A549 (cell line): ENCODE results near the gene TECPR2. TPM values are rescaled to one million over a fixed set of nuclear protein-coding genes. Genes with fewer than 3 reads are reported as not detected.

Experiments
- ATAC-seq, 2 experiments: fragments of 200-7000 bp in 1 of 2; fragments of >200 bp in 1 of 2; cut with Nextera tagmentation in 1 of 2; cut with Tn5 transposase in 1 of 2; 3 replicates each; pipeline versions ENCODE4 v1.8.0 to v1.9.1; 2018 to 2020; ENCODE audit warnings: mild to moderate bottlenecking in 1 of 2, moderate library complexity in 1 of 2
- CTCF ChIA-PET: fragments of 300-600 bp; sonication (Branson Sonifier 250); formaldehyde crosslinking; extraction: SDS; loops from one replicate; lab custom pipeline; 2021; ENCODE audit warnings: antibody characterized with exemption, inconsistent platforms; lab: Yijun Ruan, JAX
- POLR2A ChIA-PET: fragments of 350-600 bp; formaldehyde crosslinking; extraction: SDS; loops from one replicate; lab custom pipeline; 2021; ENCODE audit warnings: antibody characterized with exemption, inconsistent platforms; lab: Yijun Ruan, JAX
- DNase-seq, 2 experiments: peaks; one replicate each; pipeline versions ENCODE4 v3.0.0 to v3.0.0-alpha.2; 2011 to 2016; ENCODE audit warnings: low read depth in 1 of 2, low spot score in 1 of 2
- FAIRE-seq: peaks from 2 replicates; lab custom pipeline; 2011; peaks lifted over from hg19 to GRCh38; lab: Jason Lieb, UNC
- H3K27ac ChIP-seq, 2 experiments: fragments of >200 bp; sonication (Bioruptor Twin); formaldehyde crosslinking; 3 replicates each; pipeline ENCODE4 v1.5.1; 2016 to 2017
- H3K4me1 ChIP-seq: fragments of >200 bp; sonication (Bioruptor Twin); formaldehyde crosslinking; 3 replicates; pipeline ENCODE4 v1.6.1; 2016
- H3K4me2 ChIP-seq: fragments of >200 bp; sonication (Bioruptor Twin); formaldehyde crosslinking; 3 replicates; pipeline ENCODE4 v1.6.1; 2016
- H3K4me3 ChIP-seq: fragments of >200 bp; sonication (Bioruptor Twin); formaldehyde crosslinking; 3 replicates; pipeline ENCODE4 v1.5.1; 2016
- H3K9me3 ChIP-seq: fragments of >200 bp; sonication (Bioruptor Twin); formaldehyde crosslinking; 3 replicates; pipeline ENCODE4 v1.6.1; 2016
- CBX8 ChIP-seq: fragments of 200-600 bp; sonication (generic); IDR thresholded peaks from 2 replicates; pipeline ENCODE4 v1.6.1; 2016
- CEBPB ChIP-seq, 2 experiments: fragments of >200 bp in 1 of 2; sonication (Bioruptor Twin) in 1 of 2; formaldehyde crosslinking in 1 of 2; IDR thresholded peaks; 2 replicates each; pipeline ENCODE4 v1.6.1; 2012 to 2016
- EHF ChIP-seq: fragments of 250-450 bp; sonication (Bioruptor Pico); IDR thresholded peaks from 2 replicates; pipeline ENCODE4 v1.5.0; 2020; ENCODE audit warnings: mild to moderate bottlenecking
- FOSB ChIP-seq: fragments of 250-450 bp; sonication (Bioruptor Pico); IDR thresholded peaks from 2 replicates; pipeline ENCODE4 v1.5.0; 2020; ENCODE audit warnings: mild to moderate bottlenecking, moderate library complexity
- HDAC2 ChIP-seq: fragments of 200-600 bp; sonication (generic); IDR thresholded peaks from 2 replicates; pipeline ENCODE4 v1.6.1; 2016
- HOXB13 ChIP-seq: fragments of 250-450 bp; sonication (Bioruptor Pico); IDR thresholded peaks from 2 replicates; pipeline ENCODE4 v1.5.0; 2020; ENCODE audit warnings: low read depth, mild to moderate bottlenecking, moderate library complexity
- KDM1A ChIP-seq: fragments of 200-600 bp; sonication (generic); IDR thresholded peaks from 2 replicates; pipeline ENCODE4 v1.6.1; 2016; ENCODE audit warnings: low read depth, mild to moderate bottlenecking
- KDM5A ChIP-seq: fragments of 200-600 bp; sonication (generic); IDR thresholded peaks from 2 replicates; pipeline ENCODE4 v1.6.1; 2016; ENCODE audit warnings: antibody characterized with exemption, mild to moderate bottlenecking
- MYC ChIP-seq: IDR thresholded peaks from 2 replicates; pipeline ENCODE4 v1.6.1; 2012; ENCODE audit warnings: mild to moderate bottlenecking, inconsistent platforms, low read length, improper control_type of control experiment, borderline replicate concordance
- POLR2AphosphoS2 ChIP-seq: conservative IDR thresholded peaks from 2 replicates; pipeline ENCODE4 v1.6.1; 2012; ENCODE audit warnings: low read length, improper control_type of control experiment, inconsistent platforms
- RARB ChIP-seq: fragments of 250-450 bp; sonication (Bioruptor Pico); IDR thresholded peaks from 2 replicates; pipeline ENCODE4 v1.8.0; 2021; ENCODE audit warnings: mild to moderate bottlenecking, moderate library complexity
- SMC3 ChIP-seq: fragments of >200 bp; sonication (Bioruptor Twin); formaldehyde crosslinking; IDR thresholded peaks from 3 replicates; pipeline ENCODE4 v1.6.1; 2018; ENCODE audit warnings: inconsistent platforms
- ZSCAN20 ChIP-seq: fragments of 250-450 bp; sonication (Bioruptor Pico); IDR thresholded peaks from 2 replicates; pipeline ENCODE4 v1.8.0; 2022; ENCODE audit warnings: mild to moderate bottlenecking, moderate library complexity
- WGBS: methylation state at CpG from one replicate; pipeline ENCODE4 v1.1.6; 2017; ENCODE audit errors: missing lambda C conversion rate; 5-methylcytosine and 5-hydroxymethylcytosine counted together
- polyA plus RNA-seq, 4 experiments: library from polyadenylated mRNA; depleted of rRNA in 3 of 4; stranded (reverse); fragments of >200 nt; fragmentation: RNase III in 1 of 4; extraction: RNeasy Plus Mini Kit Qiagen cat#74134 plus additional on column Dnase treatment in 1 of 4; gene quantifications; 2 replicates in 3 of 4; 3 replicates in 1 of 4; pipeline ENCODE4 v1.2.3, GENCODE V29; 2011 to 2017
- TF ChIP-seq, protein P1 (sequence below): fragments of >200 bp; sonication (Bioruptor Twin); formaldehyde crosslinking; IDR thresholded peaks from 3 replicates; pipeline ENCODE4 v1.6.1; 2016
- TF ChIP-seq, protein P2 (sequence below): IDR thresholded peaks from 2 replicates; pipeline ENCODE4 v1.6.1; 2012
- TF ChIP-seq, protein P3 (sequence below): IDR thresholded peaks from 2 replicates; pipeline ENCODE4 v1.6.1; 2012; ENCODE audit warnings: low read depth, borderline replicate concordance
- TF ChIP-seq, protein P4 (sequence below): fragments of 250-450 bp; sonication (Bioruptor Pico); IDR thresholded peaks from 2 replicates; pipeline ENCODE4 v1.5.0; 2020; ENCODE audit warnings: low read depth, mild to moderate bottlenecking, moderate library complexity
- TF ChIP-seq, protein P5 (sequence below): fragments of 450-650 bp; IDR thresholded peaks from 2 replicates; pipeline ENCODE4 v1.6.1; 2014; ENCODE audit warnings: antibody characterized with exemption
- TF ChIP-seq, protein P6 (sequence below): fragments of >200 bp; sonication (Bioruptor Twin); formaldehyde crosslinking; IDR thresholded peaks from 3 replicates; pipeline ENCODE4 v1.5.1; 2016

Gene TECPR2
- polyA plus RNA-seq, 2 of the 4 experiments (the other 2 are of a cell fraction): 5.9 to 7.6 TPM

DNA sequence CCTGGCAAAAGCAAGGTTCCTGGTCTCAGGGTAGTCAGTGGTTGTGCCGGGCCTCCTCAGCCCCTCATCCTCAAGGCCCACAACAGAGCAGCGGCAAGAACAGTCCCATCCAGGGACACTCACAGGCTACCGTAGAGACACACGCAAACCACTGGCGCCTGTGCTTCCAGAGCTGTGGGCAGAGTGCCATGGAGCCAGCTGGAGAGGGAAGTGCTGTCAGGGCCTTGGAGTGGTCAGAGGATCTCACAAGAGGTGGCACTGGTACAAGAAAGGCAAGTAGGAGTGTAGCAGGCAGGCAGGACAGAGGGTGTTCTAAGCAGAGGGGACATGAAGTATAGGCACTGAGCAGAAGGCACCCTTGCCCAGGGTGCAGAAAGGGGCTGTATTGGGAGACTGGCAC lies 112.2 kb downstream of the TECPR2 start (continued):
- TF ChIP-seq, protein P1, sequence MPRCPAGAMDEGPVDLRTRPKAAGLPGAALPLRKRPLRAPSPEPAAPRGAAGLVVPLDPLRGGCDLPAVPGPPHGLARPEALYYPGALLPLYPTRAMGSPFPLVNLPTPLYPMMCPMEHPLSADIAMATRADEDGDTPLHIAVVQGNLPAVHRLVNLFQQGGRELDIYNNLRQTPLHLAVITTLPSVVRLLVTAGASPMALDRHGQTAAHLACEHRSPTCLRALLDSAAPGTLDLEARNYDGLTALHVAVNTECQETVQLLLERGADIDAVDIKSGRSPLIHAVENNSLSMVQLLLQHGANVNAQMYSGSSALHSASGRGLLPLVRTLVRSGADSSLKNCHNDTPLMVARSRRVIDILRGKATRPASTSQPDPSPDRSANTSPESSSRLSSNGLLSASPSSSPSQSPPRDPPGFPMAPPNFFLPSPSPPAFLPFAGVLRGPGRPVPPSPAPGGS: no peak
- no peak for TF ChIP-seq HOXB13 (CRISPR knock-in tag)
- TF ChIP-seq, protein P2, sequence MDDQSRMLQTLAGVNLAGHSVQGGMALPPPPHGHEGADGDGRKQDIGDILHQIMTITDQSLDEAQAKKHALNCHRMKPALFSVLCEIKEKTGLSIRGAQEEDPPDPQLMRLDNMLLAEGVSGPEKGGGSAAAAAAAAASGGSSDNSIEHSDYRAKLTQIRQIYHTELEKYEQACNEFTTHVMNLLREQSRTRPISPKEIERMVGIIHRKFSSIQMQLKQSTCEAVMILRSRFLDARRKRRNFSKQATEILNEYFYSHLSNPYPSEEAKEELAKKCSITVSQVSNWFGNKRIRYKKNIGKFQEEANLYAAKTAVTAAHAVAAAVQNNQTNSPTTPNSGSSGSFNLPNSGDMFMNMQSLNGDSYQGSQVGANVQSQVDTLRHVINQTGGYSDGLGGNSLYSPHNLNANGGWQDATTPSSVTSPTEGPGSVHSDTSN: no peak
- TF ChIP-seq, protein P3, sequence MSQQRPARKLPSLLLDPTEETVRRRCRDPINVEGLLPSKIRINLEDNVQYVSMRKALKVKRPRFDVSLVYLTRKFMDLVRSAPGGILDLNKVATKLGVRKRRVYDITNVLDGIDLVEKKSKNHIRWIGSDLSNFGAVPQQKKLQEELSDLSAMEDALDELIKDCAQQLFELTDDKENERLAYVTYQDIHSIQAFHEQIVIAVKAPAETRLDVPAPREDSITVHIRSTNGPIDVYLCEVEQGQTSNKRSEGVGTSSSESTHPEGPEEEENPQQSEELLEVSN: no peak

DNA sequence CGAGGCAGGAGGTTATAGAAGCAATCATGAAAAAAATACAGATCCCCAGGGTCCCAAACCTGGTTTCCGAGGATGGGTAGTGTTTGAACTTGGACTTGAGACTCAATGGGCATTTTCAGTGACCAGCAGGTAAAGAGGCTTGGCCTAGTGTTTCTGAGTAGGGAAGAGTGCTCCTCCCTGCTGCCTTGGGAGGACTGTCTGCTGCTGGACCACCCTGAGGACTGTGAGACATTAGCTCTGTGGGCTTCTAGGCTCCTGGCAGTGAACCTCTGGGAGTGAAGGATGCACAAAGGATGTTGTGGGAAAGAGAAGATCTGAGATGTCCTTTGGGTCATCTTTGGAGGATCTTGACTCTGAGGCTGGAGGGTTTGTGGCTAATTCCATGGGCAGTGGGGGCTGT lies 116.4 kb downstream of the TECPR2 start:
- ChIA-PET CTCF (interaction anchor here (1.0 to 1.4 kb wide), 5 partner anchors 29 to 60 kb away, joined by 3 to 5 read pairs (median 3); no protein-coding TSS in a partner anchor), POLR2A (no interaction called here)
- no peak overlapping the region for H3K27ac ChIP-seq
- H3K9me3 ChIP-seq: no peaks in the 10 kb centered on the region
- TF ChIP-seq SMC3 (no peak), POLR2AphosphoS2 (no peak), FOSB (CRISPR knock-in tag) (no peak), KDM5A (no peak), RARB (CRISPR knock-in tag) (no peak), EHF (CRISPR knock-in tag) (no peak), HDAC2 (no peak), KDM1A (no peak), CEBPB (IDR thresholded peaks at IDR 0.05) (no peak), MYC (no peak), ZSCAN20 (no peak), CBX8 (no peak)
- TF ChIP-seq, protein P4, sequence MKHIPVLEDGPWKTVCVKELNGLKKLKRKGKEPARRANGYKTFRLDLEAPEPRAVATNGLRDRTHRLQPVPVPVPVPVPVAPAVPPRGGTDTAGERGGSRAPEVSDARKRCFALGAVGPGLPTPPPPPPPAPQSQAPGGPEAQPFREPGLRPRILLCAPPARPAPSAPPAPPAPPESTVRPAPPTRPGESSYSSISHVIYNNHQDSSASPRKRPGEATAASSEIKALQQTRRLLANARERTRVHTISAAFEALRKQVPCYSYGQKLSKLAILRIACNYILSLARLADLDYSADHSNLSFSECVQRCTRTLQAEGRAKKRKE (CRISPR knock-in tag): no peak
- TF ChIP-seq, protein P5, sequence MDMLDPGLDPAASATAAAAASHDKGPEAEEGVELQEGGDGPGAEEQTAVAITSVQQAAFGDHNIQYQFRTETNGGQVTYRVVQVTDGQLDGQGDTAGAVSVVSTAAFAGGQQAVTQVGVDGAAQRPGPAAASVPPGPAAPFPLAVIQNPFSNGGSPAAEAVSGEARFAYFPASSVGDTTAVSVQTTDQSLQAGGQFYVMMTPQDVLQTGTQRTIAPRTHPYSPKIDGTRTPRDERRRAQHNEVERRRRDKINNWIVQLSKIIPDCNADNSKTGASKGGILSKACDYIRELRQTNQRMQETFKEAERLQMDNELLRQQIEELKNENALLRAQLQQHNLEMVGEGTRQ: no peak
- TF ChIP-seq, protein P6, sequence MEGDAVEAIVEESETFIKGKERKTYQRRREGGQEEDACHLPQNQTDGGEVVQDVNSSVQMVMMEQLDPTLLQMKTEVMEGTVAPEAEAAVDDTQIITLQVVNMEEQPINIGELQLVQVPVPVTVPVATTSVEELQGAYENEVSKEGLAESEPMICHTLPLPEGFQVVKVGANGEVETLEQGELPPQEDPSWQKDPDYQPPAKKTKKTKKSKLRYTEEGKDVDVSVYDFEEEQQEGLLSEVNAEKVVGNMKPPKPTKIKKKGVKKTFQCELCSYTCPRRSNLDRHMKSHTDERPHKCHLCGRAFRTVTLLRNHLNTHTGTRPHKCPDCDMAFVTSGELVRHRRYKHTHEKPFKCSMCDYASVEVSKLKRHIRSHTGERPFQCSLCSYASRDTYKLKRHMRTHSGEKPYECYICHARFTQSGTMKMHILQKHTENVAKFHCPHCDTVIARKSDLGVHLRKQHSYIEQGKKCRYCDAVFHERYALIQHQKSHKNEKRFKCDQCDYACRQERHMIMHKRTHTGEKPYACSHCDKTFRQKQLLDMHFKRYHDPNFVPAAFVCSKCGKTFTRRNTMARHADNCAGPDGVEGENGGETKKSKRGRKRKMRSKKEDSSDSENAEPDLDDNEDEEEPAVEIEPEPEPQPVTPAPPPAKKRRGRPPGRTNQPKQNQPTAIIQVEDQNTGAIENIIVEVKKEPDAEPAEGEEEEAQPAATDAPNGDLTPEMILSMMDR: no peak
- TF ChIP-seq, protein P3: no peak
- no peak overlapping the region for H3K4me2 ChIP-seq
- FAIRE-seq: no peak
- H3K4me3 ChIP-seq: no peak overlapping the region
- 92% methylated on average over 2 of the region's 2 CpGs for WGBS
- no peak for ATAC-seq
- H3K4me1 ChIP-seq: peaks cover 10% of the 10 kb centered on the region
- DNase-seq: no peak
